ENCODE results near the gene AKR1C2.
"Not testable (repeated sequence)": the region's sequence is repeated elsewhere in the genome, so short reads cannot be mapped to it uniquely, and the experiment has no call there.

Gene AKR1C2

DNA sequence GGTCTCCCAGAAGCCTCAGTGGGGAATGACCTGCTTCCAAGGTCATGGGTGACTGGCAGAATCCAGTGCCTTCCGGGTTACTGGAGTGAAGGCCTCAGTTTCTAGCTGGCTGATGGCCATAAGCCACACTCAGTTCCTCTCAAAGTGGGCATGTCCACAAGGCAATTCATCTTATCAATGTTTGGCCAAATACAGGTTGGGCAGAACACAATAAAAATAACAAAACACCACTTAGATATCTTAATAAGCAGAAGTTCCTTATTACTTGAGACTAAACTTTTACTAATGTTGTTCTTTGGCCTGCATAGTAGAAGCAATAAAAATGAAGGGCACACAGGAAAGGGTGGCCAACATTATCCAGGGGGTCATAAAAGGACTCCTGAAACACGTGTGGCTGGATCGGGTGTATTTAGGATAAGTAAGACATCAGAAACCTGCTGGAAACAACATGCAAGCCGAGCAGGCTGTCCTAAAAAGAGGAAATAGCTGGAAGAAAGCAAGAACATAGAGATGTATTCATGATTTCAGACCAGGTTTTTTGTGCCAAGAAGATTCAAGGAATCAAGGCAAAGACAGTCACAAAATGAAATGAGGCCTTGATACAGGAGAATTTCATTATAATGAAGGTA lies 19.6 kb upstream of the AKR1C2 start:
- Histone ChIP-seq H3K4me1 (ENCODE audit: control insufficient read depth, insufficient read depth, low read length) (no peaks in the 10 kb centered on the region), H3K36me3 (ENCODE audit: control insufficient read depth, insufficient read depth, low read length) (no peaks in the 10 kb centered on the region), H3K27ac (ENCODE audit: low read length) (no peak overlapping the region), H3K27me3 (ENCODE audit: control insufficient read depth, insufficient read depth, low read length) (no peaks in the 10 kb centered on the region), H3K9me3 (ENCODE audit: control insufficient read depth, insufficient read depth, low read length) (no peaks in the 10 kb centered on the region), H3K4me3 (ENCODE audit: low read length) (no peak overlapping the region)
- DNase-seq (ENCODE audit: low read depth, low spot score), result no peak
- WGBS (ENCODE audit: insufficient coverage, insufficient read length), result no CpG with 5 or more reads among the region's 4 CpGs

DNA sequence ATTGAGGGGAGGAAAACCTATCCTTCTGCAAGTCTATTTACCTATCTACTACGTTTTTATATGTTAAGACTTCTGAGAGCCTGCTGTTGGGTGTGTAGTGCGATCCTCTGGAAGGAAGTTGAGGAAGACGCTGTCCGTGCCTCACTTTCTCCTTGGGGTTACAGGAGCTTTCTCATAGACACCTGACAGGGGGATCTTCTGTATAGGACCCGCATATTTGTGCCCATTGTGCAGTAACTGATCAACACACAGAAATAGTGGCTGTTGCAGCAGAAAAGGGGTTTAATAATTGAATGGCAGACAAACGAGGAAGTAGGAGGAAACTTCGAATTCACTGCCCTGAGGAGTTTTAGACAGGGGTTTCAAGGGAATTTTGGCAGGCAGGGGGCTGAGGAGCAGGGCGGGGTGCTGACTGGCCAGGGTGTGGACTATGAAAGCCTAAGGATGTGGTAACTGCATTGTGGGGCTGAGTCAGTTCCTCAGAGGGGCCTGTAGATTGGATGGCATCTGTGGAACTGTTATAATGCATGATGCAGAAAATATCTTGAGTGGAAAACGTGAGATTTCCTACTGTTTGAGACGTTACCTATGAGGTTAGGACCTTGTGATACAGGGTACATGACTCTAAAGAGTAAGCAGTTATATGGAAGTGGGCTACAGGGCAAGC lies 18.1 kb upstream of the AKR1C2 start:
- not testable (repeated sequence) for DNase-seq (ENCODE audit: low read depth, low spot score); H3K36me3 ChIP-seq (ENCODE audit: control insufficient read depth, insufficient read depth, low read length); H3K27ac ChIP-seq (ENCODE audit: low read length); H3K4me1 ChIP-seq (ENCODE audit: control insufficient read depth, insufficient read depth, low read length); H3K4me3 ChIP-seq (ENCODE audit: low read length); H3K9me3 ChIP-seq (ENCODE audit: control insufficient read depth, insufficient read depth, low read length); H3K27me3 ChIP-seq (ENCODE audit: control insufficient read depth, insufficient read depth, low read length)
- WGBS (ENCODE audit: insufficient coverage, insufficient read length), result no CpG with 5 or more reads among the region's 10 CpGs

DNA sequence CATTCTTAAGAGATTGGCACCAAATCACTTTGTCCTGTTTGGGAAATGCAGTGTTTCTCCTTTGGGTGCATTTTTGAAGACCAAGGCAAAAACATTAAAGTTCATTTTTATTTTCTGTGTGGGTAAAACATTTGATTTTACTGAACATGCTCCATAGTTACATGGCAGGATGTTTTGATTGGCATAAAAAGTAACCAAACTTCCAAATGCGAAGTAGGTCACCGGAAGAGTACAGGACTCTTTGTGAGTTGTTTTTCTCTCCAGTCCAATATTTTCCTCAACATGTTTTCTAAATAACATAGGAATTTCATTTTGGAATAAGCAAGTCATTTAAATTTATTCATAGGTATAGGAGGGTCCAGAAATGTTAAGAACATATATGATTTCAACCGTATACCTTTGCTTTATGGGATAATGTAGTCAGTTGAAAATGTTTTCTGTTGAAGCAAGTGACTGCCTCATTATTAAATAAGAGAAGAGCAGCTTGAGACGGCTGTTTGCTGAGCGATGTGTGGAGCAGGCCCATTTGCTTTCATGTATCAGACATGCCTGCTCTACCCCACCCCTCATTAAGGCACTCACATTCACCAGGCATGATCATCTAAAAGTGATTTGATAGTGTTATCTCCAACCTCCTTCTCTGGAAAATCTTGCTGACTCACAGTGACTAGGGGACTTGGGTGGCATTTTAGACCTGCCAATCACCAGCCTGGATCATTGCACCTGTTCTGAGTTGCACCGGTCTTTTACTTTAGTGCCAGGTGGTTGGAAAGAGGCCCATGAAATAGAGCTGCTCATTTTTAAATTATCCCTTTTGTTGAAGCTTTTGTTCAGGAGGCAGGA lies 16.3 kb upstream of the AKR1C2 start:
- DNase-seq (ENCODE audit: low read depth, low spot score); H3K36me3 ChIP-seq (ENCODE audit: control insufficient read depth, insufficient read depth, low read length); H3K27me3 ChIP-seq (ENCODE audit: control insufficient read depth, insufficient read depth, low read length); H3K4me1 ChIP-seq (ENCODE audit: control insufficient read depth, insufficient read depth, low read length); H3K27ac ChIP-seq (ENCODE audit: low read length); H3K9me3 ChIP-seq (ENCODE audit: control insufficient read depth, insufficient read depth, low read length); H3K4me3 ChIP-seq (ENCODE audit: low read length): not testable (repeated sequence)
- no CpG with 5 or more reads among the region's 6 CpGs for WGBS (ENCODE audit: insufficient coverage, insufficient read length)

DNA sequence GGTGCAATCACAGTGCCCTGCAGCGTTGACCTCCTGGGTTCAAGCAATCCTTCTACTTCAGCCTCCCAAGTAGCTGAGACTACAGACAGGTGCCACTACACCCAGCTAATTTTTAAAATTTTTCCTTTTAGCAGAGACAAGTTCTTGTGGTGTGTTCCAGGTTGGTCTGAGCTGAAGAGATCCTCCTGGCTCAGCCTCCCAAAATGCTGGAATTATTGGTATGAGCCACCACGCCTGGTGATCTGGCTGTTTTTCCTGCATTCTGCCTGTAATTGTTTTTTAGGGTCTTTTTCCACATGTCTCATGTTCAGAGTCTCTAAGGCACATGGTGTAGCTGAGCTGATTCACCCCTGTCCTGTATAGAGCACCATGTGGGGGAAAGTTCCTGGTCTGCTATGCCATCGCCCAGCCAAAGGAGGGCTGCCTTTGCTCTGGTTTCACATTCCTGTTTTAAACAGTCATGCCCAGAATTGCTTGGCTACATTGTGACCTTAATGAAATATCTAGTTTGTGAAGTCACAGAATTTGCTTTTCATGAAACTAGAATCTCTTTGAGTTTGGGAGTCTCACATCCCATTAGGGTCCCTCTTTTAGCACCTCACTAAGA lies 15.1 kb upstream of the AKR1C2 start:
- H3K9me3 ChIP-seq (ENCODE audit: control insufficient read depth, insufficient read depth, low read length); H3K36me3 ChIP-seq (ENCODE audit: control insufficient read depth, insufficient read depth, low read length); H3K4me1 ChIP-seq (ENCODE audit: control insufficient read depth, insufficient read depth, low read length); H3K27ac ChIP-seq (ENCODE audit: low read length); H3K4me3 ChIP-seq (ENCODE audit: low read length); DNase-seq (ENCODE audit: low read depth, low spot score); H3K27me3 ChIP-seq (ENCODE audit: control insufficient read depth, insufficient read depth, low read length): not testable (repeated sequence)
- WGBS (ENCODE audit: insufficient coverage, insufficient read length), result no CpG with 5 or more reads among the region's 3 CpGs

DNA sequence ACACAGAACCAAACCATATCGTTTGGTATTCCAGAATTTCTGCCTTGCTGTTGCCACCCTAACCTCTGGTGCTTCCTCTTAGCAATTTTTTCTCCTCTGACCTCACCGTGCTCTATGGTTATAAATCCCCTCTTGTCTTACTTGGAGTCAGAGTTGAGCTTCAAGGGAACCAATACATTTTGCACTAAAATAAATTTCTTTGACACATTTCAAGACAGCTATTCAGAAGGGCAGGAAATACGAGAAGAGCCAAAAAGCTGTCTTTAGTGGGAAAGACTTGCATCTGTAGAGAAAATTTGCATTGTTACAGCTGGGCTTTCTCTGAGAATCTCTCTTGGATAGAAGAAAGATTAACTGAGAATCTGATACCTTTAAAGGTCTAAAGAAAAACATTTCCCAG lies 14.5 kb upstream of the AKR1C2 start:
- Histone ChIP-seq H3K4me3 (ENCODE audit: low read length) (no peak overlapping the region), H3K27ac (ENCODE audit: low read length) (no peak overlapping the region), H3K9me3 (ENCODE audit: control insufficient read depth, insufficient read depth, low read length) (no peaks in the 10 kb centered on the region), H3K27me3 (ENCODE audit: control insufficient read depth, insufficient read depth, low read length) (no peaks in the 10 kb centered on the region), H3K4me1 (ENCODE audit: control insufficient read depth, insufficient read depth, low read length) (no peaks in the 10 kb centered on the region), H3K36me3 (ENCODE audit: control insufficient read depth, insufficient read depth, low read length) (no peaks in the 10 kb centered on the region)
- DNase-seq (ENCODE audit: low read depth, low spot score), result no peak
- whole genome bisulfite sequencing (ENCODE audit: insufficient coverage, insufficient read length), result no CpG with 5 or more reads among the region's 3 CpGs

DNA sequence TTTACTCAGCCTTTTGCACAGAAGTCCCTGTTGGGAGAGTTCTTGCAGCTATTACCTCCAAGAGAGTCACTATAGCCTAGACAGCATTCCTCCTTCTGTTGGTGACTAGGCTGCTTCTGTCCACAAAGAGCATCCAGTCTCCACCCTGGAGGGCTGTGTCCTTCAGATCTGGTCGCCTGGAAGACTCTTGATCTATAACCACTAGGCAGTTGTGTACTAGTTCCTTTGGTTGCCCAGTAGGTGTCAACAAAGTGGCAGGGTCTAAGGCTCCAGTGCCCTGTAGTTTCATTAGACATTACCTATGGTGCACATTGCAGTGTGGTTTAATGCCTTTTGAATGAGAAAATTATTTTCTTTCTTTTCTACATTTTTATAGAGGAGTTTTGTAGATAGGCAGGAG lies 11.3 kb upstream of the AKR1C2 start:
- no peak for DNase-seq (ENCODE audit: low read depth, low spot score)
- H3K9me3 ChIP-seq (ENCODE audit: control insufficient read depth, insufficient read depth, low read length), result no peaks in the 10 kb centered on the region
- WGBS (ENCODE audit: insufficient coverage, insufficient read length), result no CpG with 5 or more reads among the region's 1 CpG
- H3K4me1 ChIP-seq (ENCODE audit: control insufficient read depth, insufficient read depth, low read length), result no peaks in the 10 kb centered on the region
- H3K4me3 ChIP-seq (ENCODE audit: low read length), result no peak overlapping the region
- no peaks in the 10 kb centered on the region for H3K27me3 ChIP-seq (ENCODE audit: control insufficient read depth, insufficient read depth, low read length)
- H3K36me3 ChIP-seq (ENCODE audit: control insufficient read depth, insufficient read depth, low read length), result no peaks in the 10 kb centered on the region
- H3K27ac ChIP-seq (ENCODE audit: low read length), result no peak overlapping the region

DNA sequence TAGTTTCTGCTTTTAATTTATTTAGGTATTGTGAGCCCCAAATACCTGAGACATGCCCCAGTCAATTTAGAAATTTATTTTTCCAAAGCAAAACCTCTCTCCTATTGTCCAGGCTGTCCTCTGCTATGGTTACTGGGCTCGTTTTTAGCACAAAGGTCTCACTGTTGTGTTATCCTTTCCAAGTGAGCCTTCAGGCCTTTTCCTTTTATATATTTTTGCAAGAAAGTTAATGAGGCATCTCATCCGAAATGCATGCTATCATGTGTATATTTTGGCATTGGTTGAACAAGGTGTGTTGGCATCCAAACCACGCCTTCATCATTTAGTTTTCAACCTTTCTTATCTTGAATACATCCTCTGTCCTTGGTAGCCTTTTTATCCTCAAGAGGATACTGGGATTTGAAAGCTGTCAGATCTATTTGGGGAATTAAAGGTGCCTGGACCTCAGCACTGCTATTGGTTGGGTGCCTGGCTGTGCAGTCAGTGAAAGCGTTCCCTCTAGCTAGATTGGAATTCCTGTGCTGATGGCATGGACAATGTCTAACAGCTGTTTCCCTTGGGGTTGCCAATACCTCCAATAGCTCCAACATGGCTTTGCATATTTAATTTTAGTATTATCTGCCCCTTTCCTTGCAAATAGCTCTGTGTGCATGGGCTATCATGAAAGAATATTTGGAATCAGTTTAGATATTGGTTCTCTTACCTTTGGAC lies 10.7 kb upstream of the AKR1C2 start:
- not testable (repeated sequence) for H3K4me3 ChIP-seq (ENCODE audit: low read length); H3K4me1 ChIP-seq (ENCODE audit: control insufficient read depth, insufficient read depth, low read length); H3K9me3 ChIP-seq (ENCODE audit: control insufficient read depth, insufficient read depth, low read length); H3K27ac ChIP-seq (ENCODE audit: low read length); DNase-seq (ENCODE audit: low read depth, low spot score); H3K36me3 ChIP-seq (ENCODE audit: control insufficient read depth, insufficient read depth, low read length); H3K27me3 ChIP-seq (ENCODE audit: control insufficient read depth, insufficient read depth, low read length)
- WGBS (ENCODE audit: insufficient coverage, insufficient read length), result no CpG with 5 or more reads among the region's 4 CpGs

DNA sequence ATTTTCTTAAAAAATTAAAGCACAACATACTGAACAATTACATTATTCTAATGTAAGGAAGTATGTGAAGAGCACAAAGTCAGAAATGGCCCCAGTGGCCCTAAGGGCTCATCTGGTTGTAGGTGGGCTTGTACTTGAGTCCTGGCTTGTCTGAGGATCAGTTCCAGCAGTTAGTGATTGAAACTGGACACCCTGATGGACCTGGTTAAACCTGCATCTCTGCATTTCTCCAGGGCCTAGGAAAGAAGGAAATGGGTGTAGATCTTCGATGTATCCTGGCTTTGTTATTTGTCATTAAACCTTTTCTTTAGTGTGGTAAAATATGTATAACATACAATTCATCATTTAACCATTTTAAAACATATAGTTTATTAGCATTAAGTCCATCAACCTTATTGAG lies 9.7 kb upstream of the AKR1C2 start:
- WGBS (ENCODE audit: insufficient coverage, insufficient read length), result no CpG with 5 or more reads among the region's 1 CpG
- DNase-seq (ENCODE audit: low read depth, low spot score), result no peak

DNA sequence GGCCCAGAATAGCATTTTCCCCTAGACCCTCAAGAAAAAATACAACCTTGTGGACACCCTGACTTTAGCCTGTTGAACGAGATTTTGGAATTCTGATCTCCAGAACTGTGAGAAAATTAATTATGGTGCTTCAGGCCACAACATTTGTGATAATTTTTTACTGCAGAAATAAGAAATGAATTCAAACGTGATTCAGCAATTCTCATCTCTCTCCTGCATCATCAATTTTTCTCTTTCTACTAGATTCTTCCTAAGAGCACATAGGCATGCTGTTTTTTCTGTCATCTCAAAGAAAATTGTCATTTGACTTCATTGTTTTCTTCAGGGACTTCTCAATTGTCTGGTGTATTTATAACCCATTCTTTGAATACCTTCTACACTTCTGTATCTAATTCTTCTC lies 8.9 kb upstream of the AKR1C2 start:
- H3K4me3 ChIP-seq (ENCODE audit: low read length), result no peak overlapping the region

More for the DNA sequence above, 9.7 kb upstream of the AKR1C2 start:
- no peak overlapping the region for H3K4me3 ChIP-seq (ENCODE audit: low read length)
- no peaks in the 10 kb centered on the region for H3K27me3 ChIP-seq (ENCODE audit: control insufficient read depth, insufficient read depth, low read length)
- no peak overlapping the region for H3K27ac ChIP-seq (ENCODE audit: low read length)
- H3K9me3 ChIP-seq (ENCODE audit: control insufficient read depth, insufficient read depth, low read length), result no peaks in the 10 kb centered on the region
- no peaks in the 10 kb centered on the region for H3K36me3 ChIP-seq (ENCODE audit: control insufficient read depth, insufficient read depth, low read length)
- no peaks in the 10 kb centered on the region for H3K4me1 ChIP-seq (ENCODE audit: control insufficient read depth, insufficient read depth, low read length)

DNA sequence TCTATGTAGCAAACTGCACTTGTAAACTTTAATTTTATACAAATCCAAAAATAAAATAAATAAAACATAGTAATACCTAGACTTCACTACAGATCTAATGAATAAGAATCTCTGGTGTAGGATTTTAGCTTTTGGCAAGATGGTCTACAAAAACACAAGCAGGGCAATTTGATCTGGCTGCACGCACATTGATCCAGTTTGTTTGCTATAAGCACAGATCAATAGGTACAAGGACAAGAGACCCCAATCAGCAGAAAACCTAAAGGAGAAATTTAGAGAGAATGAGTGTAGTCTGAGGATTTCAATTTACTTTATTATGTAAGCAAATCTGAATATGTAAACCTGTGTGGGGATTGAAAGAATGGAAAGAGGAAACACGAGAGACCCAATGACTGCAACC lies 7.7 kb upstream of the AKR1C2 start:
- not testable (repeated sequence) for DNase-seq (ENCODE audit: low read depth, low spot score); H3K4me1 ChIP-seq (ENCODE audit: control insufficient read depth, insufficient read depth, low read length); H3K9me3 ChIP-seq (ENCODE audit: control insufficient read depth, insufficient read depth, low read length); H3K27ac ChIP-seq (ENCODE audit: low read length); H3K4me3 ChIP-seq (ENCODE audit: low read length); H3K36me3 ChIP-seq (ENCODE audit: control insufficient read depth, insufficient read depth, low read length); H3K27me3 ChIP-seq (ENCODE audit: control insufficient read depth, insufficient read depth, low read length)
- no CpG with 5 or more reads among the region's 2 CpGs for WGBS (ENCODE audit: insufficient coverage, insufficient read length)

More for the DNA sequence above, 8.9 kb upstream of the AKR1C2 start:
- no CpG with 5 or more reads among the region's 2 CpGs for WGBS (ENCODE audit: insufficient coverage, insufficient read length)
- Histone ChIP-seq H3K27me3 (ENCODE audit: control insufficient read depth, insufficient read depth, low read length) (no peaks in the 10 kb centered on the region), H3K27ac (ENCODE audit: low read length) (no peak overlapping the region), H3K36me3 (ENCODE audit: control insufficient read depth, insufficient read depth, low read length) (no peaks in the 10 kb centered on the region), H3K9me3 (ENCODE audit: control insufficient read depth, insufficient read depth, low read length) (no peaks in the 10 kb centered on the region), H3K4me1 (ENCODE audit: control insufficient read depth, insufficient read depth, low read length) (no peaks in the 10 kb centered on the region)
- DNase-seq (ENCODE audit: low read depth, low spot score), result no peak
